HTR-8/SVneo (cell line): ENCODE results near the gene ANKFN1.
A peak's percentile ranks its signal among the peaks of the same experiment; 100 is the strongest.

Source experiments
- DNase-seq: peaks from one replicate; pipeline ENCODE4 v3.0.0; 2011; ENCODE audit warnings: low spot score, mixed read lengths; ENCODE audit not compliant: insufficient read length
- FAIRE-seq: peaks from 2 replicates; lab custom pipeline; 2011; peaks lifted over from hg19 to GRCh38; lab: Jason Lieb, UNC

The ANKFN1 gene

DNA sequence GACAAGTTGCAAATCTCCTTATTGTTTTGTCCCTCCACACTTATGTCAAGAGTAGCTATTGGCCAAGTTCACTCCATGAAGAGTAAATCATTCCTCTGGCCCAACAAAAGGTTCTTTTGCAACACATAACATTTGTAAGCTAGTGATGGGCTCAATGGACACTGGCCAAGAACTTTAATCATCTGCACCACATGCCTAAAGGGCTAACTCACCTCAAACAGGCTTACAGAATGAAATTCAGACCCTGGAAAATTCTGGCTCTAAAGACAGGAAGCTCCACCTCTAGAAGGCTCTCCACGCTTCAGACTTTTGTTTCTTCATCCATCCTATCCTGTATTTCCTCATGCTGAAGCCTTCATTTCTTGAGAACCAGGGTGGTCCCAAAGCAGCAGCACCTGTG, 10.9 kb upstream of the ANKFN1 start:
- no peak for FAIRE-seq
- DNase-seq: no peak

DNA sequence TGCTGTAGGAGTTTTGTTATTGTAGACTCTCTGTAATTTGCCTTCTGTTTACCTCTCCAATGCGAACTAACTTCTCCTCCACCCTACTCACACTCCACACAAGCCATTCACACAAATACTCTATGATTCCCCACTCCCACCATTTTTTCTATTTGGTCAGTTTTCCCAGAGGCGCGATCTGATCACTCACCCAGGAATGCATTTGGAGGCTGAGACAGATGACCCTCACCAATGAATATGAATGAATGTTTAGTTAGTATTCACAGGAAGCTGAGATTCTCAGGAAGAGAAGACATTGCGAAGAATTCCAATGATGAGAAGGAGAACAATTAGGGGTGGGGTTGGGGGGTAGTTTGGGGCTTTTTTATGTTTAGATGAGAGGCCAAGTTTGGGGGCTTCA, 10.5 kb upstream of the ANKFN1 start:
- FAIRE-seq: no peak
- DNase-seq: no peak

GRCh38 chr17:56144223-56144622, 9.1 kb upstream of the ANKFN1 start:
- FAIRE-seq: no peak
- no peak for DNase-seq

- DNase-seq (no peak), FAIRE-seq (no peak)
Measured at GRCh38 chr17:56146534-56146933, 6.7 kb upstream of the ANKFN1 start.

DNA sequence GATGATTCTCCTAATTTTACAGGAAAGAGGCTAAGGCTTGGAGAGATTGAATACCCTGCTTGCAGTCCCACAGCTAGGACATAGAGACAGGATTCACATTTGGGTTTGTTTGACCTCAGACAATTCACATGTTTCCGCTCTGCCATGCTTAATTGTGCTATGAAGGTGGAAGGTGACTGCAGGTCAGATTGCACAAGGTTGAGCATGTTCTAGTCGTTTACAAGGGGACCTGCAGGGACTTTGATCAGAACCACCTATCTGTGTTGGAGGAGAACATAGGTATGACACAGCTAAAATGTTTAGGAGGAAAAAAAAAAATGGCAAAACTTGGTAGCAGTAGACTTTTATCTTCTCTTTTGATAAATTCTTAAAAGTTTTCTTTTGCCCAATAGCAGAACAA, 4.9 kb upstream of the ANKFN1 start:
- FAIRE-seq: peak; percentile 31
- no peak for DNase-seq

DNA sequence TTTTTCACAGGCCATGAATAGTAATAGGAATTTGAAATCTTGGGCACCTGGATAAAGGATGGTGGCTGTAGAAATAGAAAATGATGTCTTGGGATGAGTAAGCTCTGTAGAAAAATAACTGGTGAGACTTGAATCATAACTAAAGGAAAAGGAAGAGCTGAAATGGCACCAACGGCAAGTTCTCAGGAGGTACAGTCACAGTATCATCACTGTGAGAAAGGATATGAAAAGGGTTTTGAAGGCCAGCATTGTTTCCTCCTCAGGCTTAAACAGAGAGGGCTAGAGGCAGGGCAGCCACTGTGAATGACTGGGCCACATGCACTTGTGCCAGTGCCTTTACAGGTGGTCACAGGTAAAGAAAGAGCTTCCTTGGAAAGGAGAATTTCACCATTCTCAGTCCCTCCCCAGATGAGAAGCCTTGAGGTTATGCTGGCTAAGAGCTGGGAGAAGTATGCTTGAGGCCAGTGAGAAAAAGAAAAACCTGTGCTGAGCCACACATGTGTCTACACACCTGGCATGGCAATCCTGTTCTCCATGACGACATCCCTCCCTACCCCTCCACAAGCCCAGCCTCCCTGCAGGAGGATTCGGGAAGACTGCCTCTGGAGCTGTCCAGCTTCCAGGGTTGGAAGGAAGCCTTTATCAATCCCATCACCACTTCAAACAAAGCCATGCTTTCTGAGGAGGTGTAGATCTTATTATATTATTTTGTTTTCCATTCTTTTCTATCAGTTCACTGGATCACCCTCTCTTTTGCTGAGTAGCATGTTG, 3.8 kb upstream of the ANKFN1 start:
- no peak for FAIRE-seq

DNA sequence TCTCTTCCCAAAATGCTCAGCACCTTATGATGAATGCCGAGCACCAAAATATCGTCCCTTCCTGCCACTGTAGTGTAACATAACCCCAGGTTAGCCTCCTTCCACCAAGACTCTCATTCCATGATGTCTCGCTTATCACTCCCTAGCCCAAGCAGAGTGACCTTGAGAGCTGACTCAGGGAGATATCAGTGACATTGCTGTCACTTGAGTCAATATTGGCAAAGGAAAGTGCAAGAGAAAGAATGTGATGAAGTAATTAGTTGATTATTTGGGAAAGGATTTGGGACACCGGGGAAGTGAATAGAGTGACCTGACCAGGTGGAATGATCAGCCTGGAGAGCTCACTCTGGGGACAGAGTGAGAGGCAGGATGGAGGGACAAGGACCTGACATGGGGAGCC, 2.6 kb upstream of the ANKFN1 start:
- FAIRE-seq (peak; percentile 54), DNase-seq (no peak)

More for the DNA sequence above, 3.8 kb upstream of the ANKFN1 start:
- no peak for DNase-seq

DNA sequence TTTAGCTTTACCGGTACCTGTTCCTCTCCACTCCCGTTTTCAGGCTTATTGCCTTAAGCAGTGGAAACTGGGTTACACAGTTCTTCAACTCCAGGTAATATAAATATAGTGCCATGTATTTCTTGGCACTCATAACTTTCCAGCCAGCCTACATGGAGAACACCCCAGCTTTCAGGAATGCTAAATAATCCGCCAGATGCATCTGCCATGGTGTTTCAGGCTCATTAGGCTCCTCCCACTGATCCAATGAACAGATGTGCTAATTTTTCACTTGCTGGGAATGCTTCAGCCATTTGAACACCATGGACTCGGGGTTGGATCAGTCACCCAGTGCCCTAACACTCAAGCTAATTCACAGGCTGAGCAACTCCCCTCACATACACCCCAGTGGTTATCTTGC, 4.6 kb downstream of the ANKFN1 start:
- DNase-seq: no peak
- peak; percentile 48 for FAIRE-seq

DNA sequence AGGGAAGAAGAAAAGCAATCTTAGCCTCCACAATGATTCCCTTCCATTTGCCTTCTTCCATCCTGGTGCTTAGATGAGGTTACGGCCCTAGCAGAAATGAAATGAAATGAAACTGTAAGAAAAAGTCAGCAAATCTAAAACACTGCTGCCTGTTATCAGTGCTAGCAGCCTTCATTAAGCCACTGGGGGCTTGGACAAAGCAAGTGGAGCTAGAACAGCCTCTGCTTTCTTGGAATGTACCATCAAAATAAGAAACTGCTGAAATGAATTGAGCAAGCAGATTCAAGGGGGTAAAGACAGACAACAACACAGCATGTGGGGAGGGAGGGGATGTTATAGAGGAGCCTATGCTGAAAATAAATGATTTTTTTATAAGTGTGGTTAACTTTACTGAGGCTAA, 5.1 kb downstream of the ANKFN1 start:
- DNase-seq (no peak), FAIRE-seq (no peak)

- no peak for FAIRE-seq
- no peak for DNase-seq
Measured at GRCh38 chr17:56158915-56159825, 5.9 kb downstream of the ANKFN1 start.

DNA sequence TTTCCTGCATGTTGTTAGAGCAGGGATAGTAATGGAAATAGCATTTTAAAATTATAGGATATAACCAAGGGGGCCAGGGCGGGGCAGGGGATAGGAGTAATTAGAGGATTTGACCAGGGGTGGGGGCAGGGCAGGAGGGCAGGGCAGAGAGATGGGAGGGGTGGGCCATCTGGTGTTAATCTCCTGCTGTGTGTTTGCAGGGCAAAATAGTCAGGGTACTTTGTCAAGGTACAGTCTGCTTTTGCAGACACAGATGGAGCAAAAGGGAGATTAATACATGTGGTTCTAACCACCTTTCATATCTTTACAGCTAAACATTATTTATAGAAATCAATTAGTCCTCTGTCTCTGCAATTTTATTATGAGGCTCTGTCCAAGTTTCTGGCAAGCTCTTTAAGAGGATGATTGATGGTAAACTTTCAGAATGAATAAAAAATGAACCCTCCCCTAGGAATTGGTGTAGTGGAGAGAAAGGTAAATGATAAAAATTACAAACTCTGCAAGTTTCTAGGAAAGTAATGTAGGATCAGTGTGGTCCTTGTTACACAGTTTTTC, 6.6 kb downstream of the ANKFN1 start:
- DNase-seq: no peak

GRCh38 chr17:56160422-56160821, 7.1 kb downstream of the ANKFN1 start:
- FAIRE-seq (no peak), DNase-seq (no peak)

More for the DNA sequence above, 6.6 kb downstream of the ANKFN1 start:
- no peak for FAIRE-seq

- FAIRE-seq (no peak), DNase-seq (no peak)
Measured at GRCh38 chr17:56165072-56165641, 11.9 kb downstream of the ANKFN1 start.

- FAIRE-seq (no peak), DNase-seq (no peak)
Measured at GRCh38 chr17:56167491-56167890, 14.2 kb downstream of the ANKFN1 start.

- FAIRE-seq (no peak), DNase-seq (no peak)
Measured at GRCh38 chr17:56169621-56170020, 16.3 kb downstream of the ANKFN1 start.

- no peak for DNase-seq
- no peak for FAIRE-seq
Measured at GRCh38 chr17:56171186-56171959, 18.1 kb downstream of the ANKFN1 start.

GRCh38 chr17:56172517-56172982, 19.3 kb downstream of the ANKFN1 start:
- DNase-seq: no peak
- no peak for FAIRE-seq

DNA sequence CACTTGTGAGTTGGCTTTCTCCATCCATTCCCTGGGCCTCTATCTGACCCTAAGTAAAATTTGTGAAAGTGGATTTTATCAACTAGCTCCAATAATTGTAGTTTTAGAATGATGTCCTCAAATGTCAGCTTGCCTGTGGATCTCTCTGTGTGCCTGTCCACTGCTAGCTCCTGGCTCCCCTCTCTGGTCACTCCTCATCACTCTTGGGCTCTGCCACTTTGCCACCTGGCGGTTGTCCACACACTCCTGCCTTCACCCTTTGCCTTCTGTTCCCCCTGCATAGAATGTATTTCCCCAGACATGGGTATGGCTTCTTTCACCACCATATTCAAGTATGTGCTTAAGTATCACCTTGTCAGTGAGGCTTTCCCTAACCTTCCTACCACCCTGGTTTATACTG, 19.8 kb downstream of the ANKFN1 start:
- no peak for FAIRE-seq
- DNase-seq: no peak

DNA sequence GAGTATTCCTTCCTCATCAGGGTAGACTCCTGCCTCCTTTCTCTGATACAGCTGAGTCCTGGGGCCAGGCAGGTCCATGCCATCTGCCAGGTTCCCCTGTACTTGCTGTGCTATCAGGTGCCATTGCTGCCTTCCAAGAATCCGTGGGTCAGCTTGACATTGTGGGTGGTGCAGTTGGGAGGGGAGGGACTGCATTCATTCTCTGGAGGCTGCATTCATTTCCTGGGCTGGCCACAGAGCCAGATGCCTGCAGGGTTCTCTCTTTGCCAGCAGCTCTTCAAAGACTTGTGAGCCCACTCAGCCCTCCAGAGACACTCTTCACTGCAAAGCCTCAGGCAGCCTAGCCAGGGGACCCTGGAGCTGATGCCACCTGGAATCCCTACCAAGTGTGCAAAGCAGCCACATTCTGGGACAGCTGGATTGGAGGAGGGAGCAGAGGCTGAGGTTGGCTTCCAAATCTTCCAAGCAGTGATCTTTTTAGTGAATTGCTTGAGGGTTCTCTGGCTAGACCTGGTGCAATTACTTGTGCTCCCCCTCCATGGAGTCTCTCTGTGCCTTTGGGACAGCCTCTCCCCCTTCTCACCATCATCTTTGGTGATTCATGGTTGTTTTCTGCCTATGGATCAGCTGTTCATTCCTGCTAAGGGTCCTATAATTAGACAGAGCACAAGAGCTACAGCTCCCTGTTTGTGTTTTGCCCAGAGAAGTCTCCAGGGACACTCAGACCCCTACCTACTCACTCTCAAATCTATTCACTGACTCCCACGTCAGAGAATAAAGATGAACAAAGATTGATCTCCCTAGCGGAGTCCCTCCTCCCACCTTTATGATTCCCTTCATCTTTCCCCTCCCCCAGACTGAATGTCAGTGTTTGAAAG, 20.9 kb downstream of the ANKFN1 start:
- FAIRE-seq: peak; percentile 57
- no peak for DNase-seq
